ENCODE measurements around the gene CALHM1. TPM values are rescaled to one million over a fixed set of nuclear protein-coding genes. Genes with fewer than 3 reads are reported as not detected.

The CALHM1 gene
- total RNA-seq, 1 donor from 2014 or later, result not detected

DNA sequence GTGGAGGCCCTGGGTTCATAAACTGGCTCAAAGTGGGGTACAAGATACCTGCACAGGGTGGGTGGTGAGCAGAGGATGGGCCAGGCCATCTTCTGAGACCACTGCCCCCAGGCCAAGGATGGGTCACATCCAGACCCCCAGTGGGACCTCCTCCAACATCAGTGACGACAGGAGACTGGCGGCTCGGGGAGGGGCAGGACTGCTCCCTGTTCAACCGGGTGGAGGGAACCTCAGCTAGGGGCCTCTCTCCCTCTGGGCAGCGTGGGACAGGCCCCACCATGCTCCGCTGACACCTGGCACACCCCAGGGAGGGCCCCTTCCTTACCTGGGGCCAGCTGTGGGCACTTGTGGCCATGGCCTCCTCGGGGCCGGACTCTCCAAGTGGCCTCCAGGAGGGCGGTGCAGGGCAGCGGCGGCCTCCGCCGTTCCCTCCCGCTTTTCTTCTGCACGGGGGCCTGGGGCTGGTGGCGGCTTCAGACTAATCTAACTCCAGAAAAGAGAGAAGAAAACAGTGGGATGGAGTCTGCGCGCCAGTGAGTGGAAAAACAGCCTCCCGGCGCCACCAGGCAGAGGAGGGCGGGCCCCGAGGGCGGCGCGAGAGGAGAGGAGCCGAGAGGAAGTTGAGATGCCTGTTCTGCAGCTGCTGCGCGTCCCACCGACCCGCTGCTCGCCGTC, 6.7 kb downstream of the CALHM1 start, which contains the start of gene CALHM2:
Gene CALHM2 (minus strand): TSS at position 540 of the 675 bp plus-strand sequence. CDS start 2,429 bp downstream, outside the sequence.
- TF ChIP-seq, protein P1, sequence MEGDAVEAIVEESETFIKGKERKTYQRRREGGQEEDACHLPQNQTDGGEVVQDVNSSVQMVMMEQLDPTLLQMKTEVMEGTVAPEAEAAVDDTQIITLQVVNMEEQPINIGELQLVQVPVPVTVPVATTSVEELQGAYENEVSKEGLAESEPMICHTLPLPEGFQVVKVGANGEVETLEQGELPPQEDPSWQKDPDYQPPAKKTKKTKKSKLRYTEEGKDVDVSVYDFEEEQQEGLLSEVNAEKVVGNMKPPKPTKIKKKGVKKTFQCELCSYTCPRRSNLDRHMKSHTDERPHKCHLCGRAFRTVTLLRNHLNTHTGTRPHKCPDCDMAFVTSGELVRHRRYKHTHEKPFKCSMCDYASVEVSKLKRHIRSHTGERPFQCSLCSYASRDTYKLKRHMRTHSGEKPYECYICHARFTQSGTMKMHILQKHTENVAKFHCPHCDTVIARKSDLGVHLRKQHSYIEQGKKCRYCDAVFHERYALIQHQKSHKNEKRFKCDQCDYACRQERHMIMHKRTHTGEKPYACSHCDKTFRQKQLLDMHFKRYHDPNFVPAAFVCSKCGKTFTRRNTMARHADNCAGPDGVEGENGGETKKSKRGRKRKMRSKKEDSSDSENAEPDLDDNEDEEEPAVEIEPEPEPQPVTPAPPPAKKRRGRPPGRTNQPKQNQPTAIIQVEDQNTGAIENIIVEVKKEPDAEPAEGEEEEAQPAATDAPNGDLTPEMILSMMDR (conservative IDR thresholded peaks at IDR 0.05), result no peak
- Mint-ChIP-seq H3K36me3 (peaks cover 11% of the 10 kb centered on the region), H3K27ac (peak within 1 kb of the TSS; percentile 29), H3K27me3 (no peaks in the 10 kb centered on the region), H3K4me1 (ENCODE audit: unreplicated experiment) (no peaks in the 10 kb centered on the region), H3K4me3 (peak within 1 kb of the TSS; percentile 81), H3K9me3 (no peaks in the 10 kb centered on the region)
- DNase-seq (ENCODE audit: extremely low spot score, unreplicated experiment), result no peak

DNA sequence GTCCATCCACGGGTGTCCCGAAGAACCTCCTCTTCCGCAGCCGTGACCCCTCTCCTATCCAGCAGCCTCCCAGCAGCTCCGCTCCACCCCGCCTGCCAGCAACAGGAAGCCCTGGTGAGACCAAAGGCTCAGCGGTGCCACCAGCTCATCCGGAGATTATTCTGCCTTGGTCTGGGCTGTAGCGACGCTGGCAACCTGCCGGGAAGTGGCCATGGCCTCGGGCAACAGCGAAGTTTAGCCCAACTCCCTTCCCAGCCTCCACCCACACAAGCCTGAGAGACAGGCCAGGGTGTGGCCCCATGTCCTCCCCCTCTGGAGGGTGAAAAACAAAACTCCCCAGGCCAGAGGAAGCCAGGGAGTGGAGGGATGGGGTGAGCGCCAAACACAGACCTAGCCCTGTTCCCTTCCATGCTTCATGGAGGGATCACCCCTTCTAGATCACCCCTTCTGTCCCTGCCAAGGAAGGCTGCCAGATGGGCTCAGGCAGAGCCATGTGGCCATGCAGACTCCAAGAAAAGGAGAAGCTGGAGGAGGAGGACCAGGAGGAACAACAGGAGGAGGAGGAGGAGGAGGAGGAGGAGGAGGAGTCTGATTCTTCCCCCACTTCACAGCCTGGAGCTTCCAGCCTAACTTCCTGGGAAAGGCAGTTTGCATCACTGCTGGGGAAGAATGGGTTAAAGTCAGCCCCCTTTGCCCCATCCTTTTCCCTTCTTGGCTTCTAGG, 7.4 kb downstream of the CALHM1 start:
- H3K9me3 Mint-ChIP-seq, result no peaks in the 10 kb centered on the region
- TF ChIP-seq, protein P1 (conservative IDR thresholded peaks at IDR 0.05), result no peak
- H3K27me3 Mint-ChIP-seq, result no peaks in the 10 kb centered on the region
- H3K27ac Mint-ChIP-seq, result peak overlapping the region; percentile 29
- peak overlapping the region; percentile 81 for H3K4me3 Mint-ChIP-seq
- no peak for DNase-seq (ENCODE audit: extremely low spot score, unreplicated experiment)
- H3K4me1 Mint-ChIP-seq (ENCODE audit: unreplicated experiment), result no peaks in the 10 kb centered on the region
- peaks cover 11% of the 10 kb centered on the region for H3K36me3 Mint-ChIP-seq

GRCh38 chr10:103450201-103450695, 8.5 kb downstream of the CALHM1 start:
- H3K27ac Mint-ChIP-seq, result no peak overlapping the region
- DNase-seq (ENCODE audit: extremely low spot score, unreplicated experiment), result no peak
- no peaks in the 10 kb centered on the region for H3K4me1 Mint-ChIP-seq (ENCODE audit: unreplicated experiment)
- no peaks in the 10 kb centered on the region for H3K27me3 Mint-ChIP-seq
- TF ChIP-seq, protein P1 (conservative IDR thresholded peaks at IDR 0.05), result no peak
- H3K36me3 Mint-ChIP-seq, result peaks cover 11% of the 10 kb centered on the region
- no peak overlapping the region for H3K4me3 Mint-ChIP-seq
- H3K9me3 Mint-ChIP-seq, result no peaks in the 10 kb centered on the region

DNA sequence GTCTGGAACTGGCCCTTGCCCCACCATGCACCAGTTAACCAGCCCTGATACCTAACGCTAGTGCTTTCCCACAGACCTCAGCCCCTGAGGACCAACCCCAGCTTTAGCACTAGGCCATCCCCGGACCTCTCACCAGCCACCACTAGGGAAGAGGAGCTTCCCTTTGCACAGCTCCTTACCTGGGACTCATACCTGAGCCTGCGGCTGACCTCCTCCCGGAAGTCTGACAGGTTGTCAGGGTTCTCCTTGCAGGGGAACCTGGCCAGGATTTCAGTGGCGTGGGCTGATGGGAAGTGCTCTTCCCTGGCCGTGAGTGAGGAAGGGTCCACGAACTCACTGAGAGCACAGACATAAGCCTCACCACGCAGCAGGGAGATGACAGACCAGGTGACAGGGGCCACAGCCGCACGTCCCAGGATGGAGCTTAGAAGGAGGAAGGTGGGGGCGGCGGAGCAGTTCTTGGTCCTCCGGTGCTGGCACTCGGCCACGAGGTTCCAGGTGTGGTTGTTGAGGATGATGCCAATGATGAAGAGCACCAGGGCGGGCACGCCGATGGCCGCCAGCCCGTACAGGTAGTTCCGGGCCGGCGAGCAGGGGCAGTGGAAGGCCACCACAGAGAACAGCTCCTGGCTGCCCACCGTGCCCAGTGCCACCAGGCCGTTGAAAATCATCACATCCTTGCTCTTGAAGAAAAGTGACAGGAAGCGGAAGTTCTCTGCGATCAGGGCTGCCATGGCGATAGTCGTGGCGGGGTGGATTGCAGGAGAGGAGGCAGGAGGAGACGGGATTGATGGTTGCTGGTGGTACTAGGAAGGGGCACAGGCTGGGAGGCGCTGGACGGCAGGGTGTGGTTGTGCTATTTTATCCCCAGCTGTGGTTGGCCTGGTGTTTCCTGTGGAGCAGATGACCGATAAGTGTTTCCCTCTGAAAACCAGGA, 9.2 kb downstream of the CALHM1 start:
- Mint-ChIP-seq H3K27me3 (no peaks in the 10 kb centered on the region), H3K4me3 (peak overlapping the region; percentile 43), H3K9me3 (no peaks in the 10 kb centered on the region), H3K4me1 (ENCODE audit: unreplicated experiment) (no peaks in the 10 kb centered on the region), H3K36me3 (peaks cover 15% of the 10 kb centered on the region), H3K27ac (peak overlapping the region; percentile 64)
- DNase-seq (ENCODE audit: extremely low spot score, unreplicated experiment), result no peak
- TF ChIP-seq, protein P1 (conservative IDR thresholded peaks at IDR 0.05), result no peak

GRCh38 chr10:103448746-103449145, 10.0 kb downstream of the CALHM1 start:
- Mint-ChIP-seq H3K4me1 (ENCODE audit: unreplicated experiment) (no peaks in the 10 kb centered on the region), H3K27me3 (no peaks in the 10 kb centered on the region), H3K4me3 (peak overlapping the region; percentile 43), H3K27ac (peak overlapping the region; percentile 64), H3K9me3 (no peaks in the 10 kb centered on the region), H3K36me3 (peaks cover 17% of the 10 kb centered on the region)
- TF ChIP-seq, protein P1 (conservative IDR thresholded peaks at IDR 0.05), result no peak
- DNase-seq (ENCODE audit: extremely low spot score, unreplicated experiment), result no peak

All from type B pancreatic cell (in vitro differentiated cells).